Measurements from ENCODE around the gene BPIFB1.

DNA sequence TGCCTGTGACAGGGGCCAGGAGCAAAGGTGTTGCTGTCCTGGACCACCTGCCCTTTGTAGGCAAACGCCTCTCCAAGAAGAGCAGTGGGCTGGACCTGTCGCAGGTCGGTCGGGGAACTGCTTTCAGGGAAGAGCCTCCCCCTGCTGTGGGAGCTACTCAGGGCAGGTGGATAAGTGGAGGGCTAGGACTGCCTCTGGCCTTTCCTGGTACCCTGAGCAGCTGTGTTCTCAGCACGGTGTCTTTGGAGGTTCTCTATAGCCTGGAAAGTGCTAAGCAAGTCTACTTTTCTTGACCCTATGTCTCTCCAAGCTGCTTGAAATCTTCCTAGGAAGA lies 35.0 kb downstream of the BPIFB1 start:
- TF ChIP-seq, protein P1, sequence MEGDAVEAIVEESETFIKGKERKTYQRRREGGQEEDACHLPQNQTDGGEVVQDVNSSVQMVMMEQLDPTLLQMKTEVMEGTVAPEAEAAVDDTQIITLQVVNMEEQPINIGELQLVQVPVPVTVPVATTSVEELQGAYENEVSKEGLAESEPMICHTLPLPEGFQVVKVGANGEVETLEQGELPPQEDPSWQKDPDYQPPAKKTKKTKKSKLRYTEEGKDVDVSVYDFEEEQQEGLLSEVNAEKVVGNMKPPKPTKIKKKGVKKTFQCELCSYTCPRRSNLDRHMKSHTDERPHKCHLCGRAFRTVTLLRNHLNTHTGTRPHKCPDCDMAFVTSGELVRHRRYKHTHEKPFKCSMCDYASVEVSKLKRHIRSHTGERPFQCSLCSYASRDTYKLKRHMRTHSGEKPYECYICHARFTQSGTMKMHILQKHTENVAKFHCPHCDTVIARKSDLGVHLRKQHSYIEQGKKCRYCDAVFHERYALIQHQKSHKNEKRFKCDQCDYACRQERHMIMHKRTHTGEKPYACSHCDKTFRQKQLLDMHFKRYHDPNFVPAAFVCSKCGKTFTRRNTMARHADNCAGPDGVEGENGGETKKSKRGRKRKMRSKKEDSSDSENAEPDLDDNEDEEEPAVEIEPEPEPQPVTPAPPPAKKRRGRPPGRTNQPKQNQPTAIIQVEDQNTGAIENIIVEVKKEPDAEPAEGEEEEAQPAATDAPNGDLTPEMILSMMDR (IDR thresholded peaks at IDR 0.05), result no peak
- TF ChIP-seq, protein P2, sequence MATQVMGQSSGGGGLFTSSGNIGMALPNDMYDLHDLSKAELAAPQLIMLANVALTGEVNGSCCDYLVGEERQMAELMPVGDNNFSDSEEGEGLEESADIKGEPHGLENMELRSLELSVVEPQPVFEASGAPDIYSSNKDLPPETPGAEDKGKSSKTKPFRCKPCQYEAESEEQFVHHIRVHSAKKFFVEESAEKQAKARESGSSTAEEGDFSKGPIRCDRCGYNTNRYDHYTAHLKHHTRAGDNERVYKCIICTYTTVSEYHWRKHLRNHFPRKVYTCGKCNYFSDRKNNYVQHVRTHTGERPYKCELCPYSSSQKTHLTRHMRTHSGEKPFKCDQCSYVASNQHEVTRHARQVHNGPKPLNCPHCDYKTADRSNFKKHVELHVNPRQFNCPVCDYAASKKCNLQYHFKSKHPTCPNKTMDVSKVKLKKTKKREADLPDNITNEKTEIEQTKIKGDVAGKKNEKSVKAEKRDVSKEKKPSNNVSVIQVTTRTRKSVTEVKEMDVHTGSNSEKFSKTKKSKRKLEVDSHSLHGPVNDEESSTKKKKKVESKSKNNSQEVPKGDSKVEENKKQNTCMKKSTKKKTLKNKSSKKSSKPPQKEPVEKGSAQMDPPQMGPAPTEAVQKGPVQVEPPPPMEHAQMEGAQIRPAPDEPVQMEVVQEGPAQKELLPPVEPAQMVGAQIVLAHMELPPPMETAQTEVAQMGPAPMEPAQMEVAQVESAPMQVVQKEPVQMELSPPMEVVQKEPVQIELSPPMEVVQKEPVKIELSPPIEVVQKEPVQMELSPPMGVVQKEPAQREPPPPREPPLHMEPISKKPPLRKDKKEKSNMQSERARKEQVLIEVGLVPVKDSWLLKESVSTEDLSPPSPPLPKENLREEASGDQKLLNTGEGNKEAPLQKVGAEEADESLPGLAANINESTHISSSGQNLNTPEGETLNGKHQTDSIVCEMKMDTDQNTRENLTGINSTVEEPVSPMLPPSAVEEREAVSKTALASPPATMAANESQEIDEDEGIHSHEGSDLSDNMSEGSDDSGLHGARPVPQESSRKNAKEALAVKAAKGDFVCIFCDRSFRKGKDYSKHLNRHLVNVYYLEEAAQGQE (IDR thresholded peaks at IDR 0.05; ENCODE audit: insufficient read depth in 1 of 2, low read depth in 2 of 2, low read length in 1 of 2), result no peak
- TF ChIP-seq SIN3A (IDR thresholded peaks at IDR 0.05; ENCODE audit: borderline replicate concordance, insufficient read depth, low read depth, low read length), result no peak
- TF ChIP-seq POLR2AphosphoS5 (IDR thresholded peaks at IDR 0.05; ENCODE audit: low read depth, low read length), result no peak
